Keratinocyte (primary cell): Measurements from ENCODE around the gene EMC10. TPM values are rescaled to one million over a fixed set of nuclear protein-coding genes. Genes with fewer than 3 reads are reported as not detected.
A peak's percentile ranks its signal among the peaks of the same experiment; 100 is the strongest.

Experiments used
- DNase-seq: peaks from one replicate; pipeline ENCODE4 v3.0.0-alpha.2; 2011; ENCODE audit warnings: low read depth, missing footprints, low spot score
- FAIRE-seq: peaks from 2 replicates; lab custom pipeline; 2011; peaks lifted over from hg19 to GRCh38; lab: Jason Lieb, UNC
- H2AFZ ChIP-seq: 2 replicates; pipeline ENCODE4 v1.6.0; 2012; ENCODE audit warnings: low read length, control low read depth, inconsistent platforms; ENCODE audit not compliant: control insufficient read depth
- H3K27ac ChIP-seq: 2 replicates; pipeline ENCODE4 v1.5.1; 2011; ENCODE audit warnings: low read length; ENCODE audit not compliant: control insufficient read depth, insufficient read depth
- H3K27me3 ChIP-seq: 3 replicates; pipeline ENCODE4 v1.6.0; 2011; ENCODE audit warnings: low read length; ENCODE audit not compliant: control insufficient read depth, insufficient read depth; ENCODE audit errors: extremely low read depth
- H3K36me3 ChIP-seq, 2 experiments: 2 replicates in 1 of 2; 3 replicates in 1 of 2; pipeline ENCODE4 v1.5.1; 2011; ENCODE audit warnings: low read length in 2 of 2, mild to moderate bottlenecking in 1 of 2; ENCODE audit not compliant: control insufficient read depth in 2 of 2, insufficient read depth in 2 of 2; ENCODE audit errors: extremely low read depth in 1 of 2
- H3K4me1 ChIP-seq: 3 replicates; pipeline ENCODE4 v1.5.1; 2011; ENCODE audit warnings: low read length; ENCODE audit not compliant: control insufficient read depth, insufficient read depth; ENCODE audit errors: extremely low read depth
- H3K4me2 ChIP-seq: 3 replicates; pipeline ENCODE4 v1.6.0; 2011; ENCODE audit warnings: low read depth, low read length; ENCODE audit not compliant: control insufficient read depth, insufficient read depth; ENCODE audit errors: extremely low read depth
- H3K4me3 ChIP-seq, 3 experiments: fragments of 200-600 bp in 1 of 3; sonication (generic) in 1 of 3; 2 replicates in 2 of 3; 3 replicates in 1 of 3; pipeline ENCODE4 v1.5.1; 2011 to 2016; ENCODE audit warnings: low read length in 3 of 3, mild to moderate bottlenecking in 3 of 3, control low read depth in 2 of 3, inconsistent platforms in 1 of 3, low read depth in 1 of 3, mixed read lengths in 1 of 3, mixed run types in 1 of 3, moderate library complexity in 1 of 3; ENCODE audit not compliant: control insufficient read depth in 2 of 3, insufficient read depth in 2 of 3; ENCODE audit errors: extremely low read depth in 1 of 3
- H3K79me2 ChIP-seq: 2 replicates; pipeline ENCODE4 v1.6.0; 2012; ENCODE audit warnings: low read length; ENCODE audit not compliant: control insufficient read depth, insufficient read depth
- H3K9ac ChIP-seq: 3 replicates; pipeline ENCODE4 v1.6.0; 2011; ENCODE audit warnings: low read length; ENCODE audit not compliant: control insufficient read depth, insufficient read depth; ENCODE audit errors: extremely low read depth
- H3K9me1 ChIP-seq: 3 replicates; pipeline ENCODE4 v1.6.0; 2011; ENCODE audit warnings: low read length; ENCODE audit not compliant: control insufficient read depth, insufficient read depth; ENCODE audit errors: extremely low read depth
- H3K9me3 ChIP-seq: 2 replicates; pipeline ENCODE4 v1.5.1; 2012; ENCODE audit warnings: low read depth, low read length; ENCODE audit not compliant: control insufficient read depth
- H4K20me1 ChIP-seq: 3 replicates; pipeline ENCODE4 v1.6.0; 2011; ENCODE audit warnings: low read length; ENCODE audit not compliant: control insufficient read depth, insufficient read depth; ENCODE audit errors: extremely low read depth
- CTCF ChIP-seq, 3 experiments: IDR thresholded peaks in 1 of 3; conservative IDR thresholded peaks in 1 of 3; optimal IDR thresholded peaks in 1 of 3; 2 replicates in 2 of 3; 3 replicates in 1 of 3; pipeline versions ENCODE3 to v1.5.1; 2011; ENCODE audit warnings: low read length in 3 of 3, mild to moderate bottlenecking in 3 of 3, moderate library complexity in 2 of 3, control low read depth in 1 of 3, inconsistent platforms in 1 of 3; ENCODE audit not compliant: insufficient read depth in 2 of 3; ENCODE audit errors: extremely low read depth in 1 of 3
- EZH2 ChIP-seq: IDR thresholded peaks from one replicate; pipeline ENCODE4 v1.6.1; 2012; ENCODE audit warnings: inconsistent platforms, mild to moderate bottlenecking, low read length, moderate library complexity
- dilution Hi-C: fragments of 300-500 bp; cut with MboI; formaldehyde crosslinking; loops from one replicate; pipeline ENCODE4 v1.7.0; 2020; ENCODE audit warnings: low sequenced_read_pairs; ENCODE audit not compliant: extremely low pct_ligation_motif_present
- polyA plus RNA-seq, 5 experiments: library from polyadenylated mRNA; depleted of rRNA in 3 of 5; stranded (reverse) in 3 of 5; stranded (forward) in 1 of 5; unstranded in 1 of 5; fragments of >200 nt; gene quantifications; 1 replicate in 1 of 5; 2 replicates in 3 of 5; 3 replicates in 1 of 5; pipeline versions ENCODE4 v1.2.1 to v1.2.3, GENCODE V29; 2011 to 2012; ENCODE audit warnings: missing spikeins in 2 of 5, low read depth in 1 of 5, low replicate concordance in 1 of 5

Gene EMC10
- polyA plus RNA-seq, 1 donor (not counting 4 experiments of a cell fraction or from before 2014, with no cell fraction given), result 26.7 TPM

DNA sequence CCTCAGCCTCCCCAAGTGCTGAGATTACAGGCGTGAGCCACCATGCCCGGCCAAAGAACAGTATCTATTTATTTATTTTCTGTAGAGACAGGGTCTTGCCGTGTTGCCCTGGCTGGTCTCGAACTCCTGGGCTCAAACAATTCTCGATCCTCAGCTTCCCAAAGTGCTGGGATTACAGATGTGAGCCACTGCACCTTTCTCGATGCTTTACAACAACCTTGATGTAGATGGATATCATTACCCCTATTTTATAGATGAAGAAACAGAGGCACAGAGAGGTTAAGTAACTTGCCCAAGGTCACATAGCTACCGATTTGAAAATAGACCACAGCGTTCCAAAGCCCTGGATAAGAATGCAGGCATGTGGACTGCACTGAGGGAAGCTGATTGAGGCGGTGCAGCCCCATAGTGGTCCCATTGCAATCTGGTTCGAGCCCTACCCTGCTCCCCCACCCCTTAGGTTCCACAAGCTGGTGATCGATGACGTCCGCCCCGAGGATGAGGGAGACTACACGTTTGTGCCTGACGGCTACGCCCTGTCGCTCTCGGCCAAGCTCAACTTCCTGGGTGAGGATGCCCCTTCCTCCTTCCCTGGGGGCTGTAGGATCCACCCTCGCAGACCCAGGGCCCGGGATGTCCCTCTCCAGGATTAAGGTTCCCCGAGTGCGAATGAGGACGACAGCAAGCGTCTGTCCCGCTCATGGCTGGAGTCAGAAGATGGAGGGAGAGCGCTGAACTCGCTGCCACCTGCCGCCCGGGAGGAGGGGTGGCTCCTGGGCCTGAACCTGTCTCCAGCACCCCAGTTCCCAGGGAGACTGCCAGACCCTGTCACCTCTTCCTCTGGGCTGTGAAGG lies 25.7 kb upstream of the EMC10 start:
- H3K4me2 ChIP-seq, result no peak overlapping the region
- H3K79me2 ChIP-seq, result no peaks in the 10 kb centered on the region
- no peaks in the 10 kb centered on the region for H3K4me1 ChIP-seq
- H3K4me3 ChIP-seq, result no peak overlapping the region
- DNase-seq (no peak), FAIRE-seq (no peak)
- no peak overlapping the region for H3K27ac ChIP-seq
- no peaks in the 10 kb centered on the region for H3K36me3 ChIP-seq
- peaks cover 7% of the 10 kb centered on the region for H3K27me3 ChIP-seq
- H3K9me1 ChIP-seq, result no peaks in the 10 kb centered on the region
- TF ChIP-seq EZH2, result no peak
- TF ChIP-seq CTCF (optimal IDR thresholded peaks at IDR 0.05 in 1 of 3, IDR thresholded peaks at IDR 0.05 in 1 of 3, conservative IDR thresholded peaks at IDR 0.05 in 1 of 3; ENCODE audit: extremely low read depth in 1 of 3, insufficient read depth in 2 of 3, low read length in 3 of 3), result no peak
- H3K9ac ChIP-seq, result no peak overlapping the region
- H4K20me1 ChIP-seq, result no peaks in the 10 kb centered on the region
- dilution Hi-C loops, result no loop called here
- H2AFZ ChIP-seq, result peak overlapping the region; percentile 15
- H3K9me3 ChIP-seq, result no peaks in the 10 kb centered on the region

DNA sequence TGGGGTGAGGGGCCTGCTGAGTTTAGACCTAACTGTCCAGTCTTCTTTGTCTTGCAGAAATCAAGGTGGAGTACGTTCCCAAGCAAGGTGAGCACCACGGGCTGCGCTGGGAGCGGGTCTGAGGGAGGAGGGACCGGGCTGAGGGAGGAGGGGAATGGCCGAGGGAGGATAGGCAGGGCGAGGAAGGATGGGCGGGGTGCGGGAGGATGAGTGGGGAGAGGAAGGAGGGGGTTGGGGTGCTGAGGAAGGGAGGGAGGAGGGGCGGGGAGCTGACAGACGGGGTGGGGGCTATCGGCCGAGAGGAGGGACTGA lies 25.1 kb upstream of the EMC10 start:
- no peak for FAIRE-seq
- H3K27ac ChIP-seq, result no peak overlapping the region

More for the DNA sequence above, 25.1 kb upstream of the EMC10 start:
- no peak for TF ChIP-seq EZH2
- no peak for TF ChIP-seq CTCF (optimal IDR thresholded peaks at IDR 0.05 in 1 of 3, IDR thresholded peaks at IDR 0.05 in 1 of 3, conservative IDR thresholded peaks at IDR 0.05 in 1 of 3; ENCODE audit: extremely low read depth in 1 of 3, insufficient read depth in 2 of 3, low read length in 3 of 3)
- no peak for DNase-seq
- Histone ChIP-seq H3K4me1 (no peaks in the 10 kb centered on the region), H3K79me2 (no peaks in the 10 kb centered on the region), H2AFZ (no peak overlapping the region), H4K20me1 (no peaks in the 10 kb centered on the region), H3K9me1 (no peaks in the 10 kb centered on the region), H3K27me3 (peaks cover 7% of the 10 kb centered on the region), H3K4me2 (no peak overlapping the region), H3K9ac (no peak overlapping the region), H3K36me3 (no peaks in the 10 kb centered on the region), H3K9me3 (no peaks in the 10 kb centered on the region), H3K4me3 (no peak overlapping the region)
- dilution Hi-C loops, result no loop called here
